K562 treated with DMSO at 1 percent for 12 hours (cell line): ENCODE data around the gene STXBP1. TPM values are rescaled to one million over a fixed set of nuclear protein-coding genes. Genes with fewer than 3 reads are reported as not detected.

Source experiments
- total RNA-seq: library from RNA; unstranded; fragments of 300-600 nt; gene quantifications from 2 replicates; pipeline ENCODE4 v1.2.3, GENCODE V29; 2022; ENCODE audit not compliant: insufficient read depth

STXBP1 gene
- total RNA-seq: 19.6 and 53.3 TPM in 2 replicates

GRCh38 chr9:127611899-127612790, at the start of gene STXBP1:
STXBP1 (plus strand) TSS chr9:127612277; CDS start chr9:127612404, 127 bp downstream.

GRCh38 chr9:127706836-127707241, 94.8 kb downstream of the STXBP1 start, which contains the start of gene CFAP157:
CFAP157 (plus strand) TSS chr9:127706988; CDS start chr9:127707032, 44 bp downstream.

GRCh38 chr9:127715470-127716337, 103.6 kb downstream of the STXBP1 start, which contains the start of the genes PTRH1 and TTC16:
PTRH1 (minus strand) TSS chr9:127715663; CDS start chr9:127715639, 24 bp downstream.
TTC16 (plus strand) TSS chr9:127716079; CDS start chr9:127716146, 67 bp downstream.

DNA sequence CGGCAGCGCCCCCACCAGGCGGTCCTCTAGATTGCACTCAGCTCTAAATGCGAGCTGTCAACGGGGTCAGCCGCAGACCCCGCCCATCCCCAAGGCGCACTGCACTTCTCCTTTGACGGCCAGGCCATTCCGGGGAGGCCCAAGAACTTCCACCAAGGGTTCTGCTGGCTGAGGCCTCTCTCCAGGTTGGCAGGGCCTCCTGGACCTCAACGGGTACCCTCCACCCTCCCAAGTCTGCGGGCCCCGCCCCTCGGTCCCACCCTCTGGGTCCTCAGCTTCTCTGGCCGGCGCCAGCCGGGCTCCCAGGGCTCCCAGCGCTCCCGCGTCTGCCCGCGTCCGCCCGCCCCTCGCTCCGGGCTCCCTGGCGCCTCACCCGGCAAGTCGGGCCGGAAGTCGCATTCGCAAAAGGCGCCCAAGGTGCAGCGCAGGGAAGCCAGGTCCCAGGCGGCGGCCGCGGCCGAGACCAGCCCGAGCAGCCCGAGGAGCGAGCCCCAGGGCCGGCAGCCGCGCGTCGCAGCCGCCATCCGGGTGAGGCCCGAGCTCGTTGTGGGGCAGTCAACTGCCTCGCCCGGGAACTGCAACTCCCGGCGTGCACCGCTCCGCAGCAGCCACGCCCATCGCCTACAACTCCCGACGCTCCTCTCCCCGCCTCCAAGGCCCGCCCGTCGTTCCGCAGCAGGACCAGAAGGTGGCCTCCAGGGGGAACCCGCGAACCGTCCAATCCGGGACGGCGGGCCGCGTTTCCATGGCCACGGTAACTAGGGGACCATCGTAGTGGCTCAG, 122.9 kb downstream of the STXBP1 start, which contains the start of gene TOR2A:
Gene TOR2A, minus strand, starts transcription at position 548 of the 783 bp plus-strand sequence. Its CDS starts 24 bp downstream, at position 524.

Other genes with a start within 250 kb of the STXBP1 start
- gene SLC2A8, start 215.1 kb upstream of the STXBP1 start, total RNA-seq: 9.6 and 11.5 TPM in 2 replicates
- gene ZNF79, start 187.9 kb upstream of the STXBP1 start, total RNA-seq: 1.7 and 5.1 TPM in 2 replicates
- gene RPL12, start 160.9 kb upstream of the STXBP1 start, total RNA-seq: 4,932 and 5,257 TPM in 2 replicates
- gene LRSAM1, start 160.8 kb upstream of the STXBP1 start, total RNA-seq: 10.3 and 13.6 TPM in 2 replicates
- gene CFAP157, start 94.7 kb downstream of the STXBP1 start, total RNA-seq: 0.38 and 0.65 TPM in 2 replicates
- gene PTRH1, start 103.4 kb downstream of the STXBP1 start, total RNA-seq: 14.3 and 14.9 TPM in 2 replicates
- not detected in 2 replicates for gene TTC16, start 103.8 kb downstream of the STXBP1 start, total RNA-seq
- 95.6 and 97.0 TPM in 2 replicates for gene TOR2A, start 123.0 kb downstream of the STXBP1 start, total RNA-seq
- gene SH2D3C, start 166.4 kb downstream of the STXBP1 start, total RNA-seq: 1.6 and 3.8 TPM in 2 replicates
- gene CDK9, start 173.8 kb downstream of the STXBP1 start, total RNA-seq: 49.1 and 83.0 TPM in 2 replicates
- gene FPGS, start 190.6 kb downstream of the STXBP1 start, total RNA-seq: 37.2 and 37.4 TPM in 2 replicates
- gene ENG, start 242.4 kb downstream of the STXBP1 start, total RNA-seq: 0.85 and 1.2 TPM in 2 replicates